NOMO-1 treated with dmso at 0.1 percent for 144 hours (cell line): ENCODE results near the gene DLK2.
"Not testable (repeated sequence)": the region's sequence is repeated elsewhere in the genome, so short reads cannot be mapped to it uniquely, and the experiment has no call there.

Source experiments
- DNase-seq: peaks from one replicate; lab custom pipeline; 2025; ENCODE audit not compliant: unreplicated experiment; lab: John Stamatoyannopoulos, UW

Gene DLK2

DNA sequence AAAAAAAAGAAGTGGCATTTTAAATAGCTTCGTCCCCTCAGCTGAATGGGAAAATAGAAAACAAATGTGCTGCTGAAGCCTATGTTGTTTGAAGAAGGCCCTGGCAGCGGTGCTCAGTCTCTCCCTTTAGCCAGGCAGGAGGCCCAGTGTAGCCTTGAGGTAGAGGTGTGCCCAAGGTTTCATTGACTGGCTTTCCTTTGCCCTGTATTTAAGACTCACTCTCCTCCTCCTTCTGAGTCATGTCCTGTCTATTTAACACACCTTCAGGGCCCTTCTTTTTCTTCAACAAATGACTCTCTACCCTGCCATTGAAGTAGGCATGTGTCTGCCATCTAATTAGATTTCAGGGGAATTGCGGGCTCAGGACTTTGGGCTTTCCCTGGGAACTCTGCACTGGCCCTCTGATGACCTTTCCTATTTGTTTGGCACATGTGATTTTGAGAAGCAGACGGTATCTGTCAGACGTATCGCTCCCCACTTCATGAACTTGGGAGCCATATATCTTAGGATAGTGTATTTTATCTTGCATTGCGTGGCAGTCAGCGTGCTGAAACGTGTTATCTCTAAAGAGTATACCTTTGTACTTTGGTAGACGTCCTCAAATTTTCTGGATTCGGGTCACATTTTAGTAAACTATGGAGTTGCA, 26.4 kb upstream of the DLK2 start:
- no peak for DNase-seq

- DNase-seq: no peak
Measured at GRCh38 chr6:43481075-43481474, 25.7 kb upstream of the DLK2 start.

DNA sequence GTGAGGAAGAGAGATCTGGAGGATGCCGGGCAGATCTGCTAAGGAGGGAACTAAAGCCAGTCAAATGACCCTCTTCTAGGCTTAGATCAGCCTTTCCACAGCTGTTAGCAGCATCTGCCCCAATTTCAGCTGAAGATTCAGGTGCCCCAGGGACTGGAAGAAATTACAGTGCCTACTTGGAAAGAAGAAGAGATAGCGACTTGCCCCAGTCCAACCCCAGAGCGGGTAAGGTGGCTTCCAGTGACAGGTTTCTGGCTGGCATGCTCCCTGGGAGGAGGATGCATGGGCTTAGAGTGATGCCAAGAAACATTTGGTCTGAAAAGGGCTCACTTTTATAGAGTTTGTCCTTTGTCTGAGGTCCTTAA, 22.6 kb upstream of the DLK2 start:
- peak; percentile 5 for DNase-seq

GRCh38 chr6:43477235-43478007, 22.1 kb upstream of the DLK2 start, which contains the start of gene TJAP1:
TJAP1 (plus strand) TSS chr6:43477570; CDS start chr6:43499002, 21,432 bp downstream.
- DNase-seq: peak; percentile 69

- no peak for DNase-seq
Measured at GRCh38 chr6:43476746-43477145, 21.4 kb upstream of the DLK2 start.

DNA sequence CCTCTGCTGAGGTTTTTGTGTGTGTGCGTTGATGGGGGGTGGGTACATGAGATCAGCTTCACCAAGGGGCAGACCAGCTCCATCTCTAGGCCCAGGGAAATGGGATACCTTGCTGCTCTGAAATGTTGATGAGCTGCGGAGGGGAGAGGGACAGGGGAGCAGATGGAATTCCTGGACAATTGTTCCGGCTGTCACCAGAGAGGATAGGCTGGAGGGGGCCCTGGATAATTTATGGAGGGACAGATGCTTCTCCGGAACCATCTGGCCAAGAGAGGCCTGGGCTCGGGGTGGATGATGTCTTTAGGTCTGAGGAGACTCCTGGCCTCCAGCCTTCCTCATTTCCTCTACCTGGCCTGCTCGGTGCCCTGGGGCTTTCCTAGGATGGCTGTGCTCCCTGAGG, 20.2 kb upstream of the DLK2 start:
- DNase-seq: no peak

- DNase-seq: no peak
Measured at GRCh38 chr6:43472515-43472914, 17.2 kb upstream of the DLK2 start.

DNA sequence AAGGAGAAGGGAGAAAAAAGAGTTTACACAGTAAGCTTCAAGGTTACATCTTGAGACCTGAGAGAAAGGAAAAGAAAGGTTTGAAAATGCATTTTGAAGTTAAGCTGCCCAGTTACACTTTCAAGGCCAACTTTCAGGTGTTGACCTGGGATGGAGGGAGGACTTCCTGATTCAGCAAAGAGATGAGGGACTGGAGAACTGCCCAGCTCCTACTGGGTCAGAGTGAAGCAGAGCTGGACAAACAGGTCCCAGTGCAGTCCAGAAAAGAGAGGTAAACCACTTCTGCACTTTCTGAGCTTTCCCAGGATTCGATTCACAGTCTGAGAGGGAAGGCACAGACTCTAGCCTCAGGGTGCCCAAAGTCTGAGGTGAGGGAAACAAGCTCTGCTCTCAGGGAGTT, 16.1 kb upstream of the DLK2 start:
- DNase-seq: no peak

- no peak for DNase-seq
Measured at GRCh38 chr6:43469947-43470346, 14.6 kb upstream of the DLK2 start.

- DNase-seq: no peak
Measured at GRCh38 chr6:43468748-43469681, 13.7 kb upstream of the DLK2 start.

- no peak for DNase-seq
Measured at GRCh38 chr6:43468240-43468639, 12.9 kb upstream of the DLK2 start.

DNA sequence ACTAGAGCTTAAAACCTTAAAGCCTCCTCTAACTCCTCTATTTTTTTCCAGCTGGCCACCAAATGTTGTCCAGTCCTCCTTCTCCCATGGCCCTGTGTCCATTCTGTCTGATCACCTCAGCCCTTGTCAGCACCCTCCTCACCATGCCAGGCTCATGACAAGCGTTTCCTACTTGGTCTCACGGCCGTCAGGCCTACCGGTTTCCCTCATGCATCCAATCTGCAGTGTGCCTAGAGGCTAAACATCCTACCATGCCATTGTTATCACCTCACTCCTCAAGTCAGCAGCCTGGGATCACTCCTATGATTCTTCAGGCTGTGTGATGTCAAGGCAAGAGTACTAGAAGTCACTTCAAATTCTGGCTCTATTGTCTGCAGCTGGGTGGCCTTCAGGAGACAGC, 12.4 kb upstream of the DLK2 start:
- DNase-seq: no peak

DNA sequence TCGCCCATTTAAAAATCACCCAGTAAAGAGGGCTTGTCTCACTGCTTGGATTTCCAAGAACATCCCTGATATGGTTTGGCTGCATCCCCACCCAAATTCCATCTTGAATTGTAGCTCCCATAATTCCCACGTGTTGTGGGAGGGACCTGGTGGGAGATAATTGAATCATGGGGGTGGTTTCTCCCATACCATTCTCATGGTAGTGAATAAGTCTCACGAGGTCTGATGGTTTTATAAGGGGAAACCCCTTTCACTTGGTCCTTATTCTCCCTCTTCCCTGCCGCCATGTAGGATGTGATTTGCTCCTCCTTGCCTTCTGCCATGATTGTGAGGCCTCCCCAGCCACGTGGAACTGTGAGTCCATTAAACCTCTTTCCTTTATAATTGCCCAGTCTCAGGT, 11.9 kb upstream of the DLK2 start:
- DNase-seq: not testable (repeated sequence)

- DNase-seq: no peak
Measured at GRCh38 chr6:43465948-43466347, 10.6 kb upstream of the DLK2 start.

DNA sequence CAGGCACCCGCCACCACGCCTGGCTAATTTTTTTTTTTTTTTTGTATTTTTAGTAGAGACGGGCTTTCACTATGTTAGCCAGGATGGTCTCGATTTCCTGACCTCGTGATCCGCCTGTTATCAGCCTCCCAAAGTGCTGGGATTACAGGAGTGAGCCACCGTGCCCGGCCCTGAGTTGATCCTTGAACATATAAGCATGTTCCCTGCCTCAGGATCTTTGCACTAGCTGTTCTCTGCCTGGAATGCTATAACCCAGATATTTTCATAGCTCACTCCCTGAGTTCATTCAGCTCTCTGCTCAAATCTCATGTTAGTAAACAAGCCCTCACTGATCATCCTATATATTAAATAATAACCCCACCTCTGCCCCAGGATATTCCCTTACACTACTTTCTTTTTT, 9.0 kb upstream of the DLK2 start:
- DNase-seq: no peak

DNA sequence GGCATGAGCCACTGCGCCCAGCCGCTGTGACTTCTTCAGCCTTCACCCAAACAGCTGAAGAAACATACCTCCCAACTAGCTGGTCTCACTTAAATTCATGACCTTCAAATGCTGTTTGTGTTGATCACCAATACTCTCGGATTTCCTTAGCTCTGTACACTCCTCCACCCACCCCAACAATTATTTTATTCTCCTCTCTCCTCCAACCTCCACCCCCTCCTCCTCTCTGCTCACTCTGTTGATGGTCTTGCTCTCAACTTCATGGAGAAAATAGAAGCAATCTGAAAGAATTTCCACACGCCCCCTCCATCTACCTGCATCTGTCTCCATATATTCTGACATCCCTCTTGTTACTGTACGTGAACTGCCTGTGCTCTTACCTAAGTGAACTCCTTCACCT, 6.6 kb upstream of the DLK2 start:
- DNase-seq: no peak

DNA sequence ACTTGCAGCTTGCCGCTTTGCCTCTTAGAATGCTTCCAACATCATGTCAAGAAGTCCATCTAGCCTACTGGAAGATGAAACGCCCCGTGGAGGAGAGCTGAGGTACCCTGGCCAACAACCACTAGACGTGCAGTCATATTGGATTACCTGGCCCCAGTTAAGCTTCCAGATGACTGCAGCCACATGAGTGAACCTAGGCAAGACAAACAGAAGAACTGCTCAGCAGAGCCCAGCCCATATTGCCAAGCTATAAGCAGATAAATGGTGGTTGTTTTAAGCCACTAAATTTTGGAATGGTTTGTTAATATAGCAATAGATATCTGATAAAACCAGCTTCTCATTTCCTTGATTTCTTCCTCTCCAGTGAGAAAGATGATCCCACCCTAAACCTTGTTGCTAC, 4.7 kb upstream of the DLK2 start:
- DNase-seq: no peak

DNA sequence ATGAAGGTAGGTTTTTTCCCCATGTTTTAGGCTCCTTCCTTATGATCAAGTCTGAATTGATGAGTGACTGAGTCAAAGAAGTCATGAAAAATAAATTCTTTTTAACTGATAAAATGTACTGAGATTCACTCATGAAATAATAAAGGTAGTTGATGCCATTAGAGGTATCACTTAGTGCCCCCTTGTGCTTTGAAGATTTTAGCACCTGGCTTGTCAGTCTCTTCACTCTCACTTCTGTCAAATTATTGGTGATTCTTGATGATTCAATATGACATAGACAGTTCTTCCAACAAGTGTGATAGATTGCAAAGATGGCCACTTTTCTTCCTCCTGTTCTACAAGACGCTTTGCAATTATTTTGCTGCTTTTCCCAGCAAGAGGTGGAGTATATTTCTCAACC, 4.2 kb upstream of the DLK2 start:
- DNase-seq: no peak

DNA sequence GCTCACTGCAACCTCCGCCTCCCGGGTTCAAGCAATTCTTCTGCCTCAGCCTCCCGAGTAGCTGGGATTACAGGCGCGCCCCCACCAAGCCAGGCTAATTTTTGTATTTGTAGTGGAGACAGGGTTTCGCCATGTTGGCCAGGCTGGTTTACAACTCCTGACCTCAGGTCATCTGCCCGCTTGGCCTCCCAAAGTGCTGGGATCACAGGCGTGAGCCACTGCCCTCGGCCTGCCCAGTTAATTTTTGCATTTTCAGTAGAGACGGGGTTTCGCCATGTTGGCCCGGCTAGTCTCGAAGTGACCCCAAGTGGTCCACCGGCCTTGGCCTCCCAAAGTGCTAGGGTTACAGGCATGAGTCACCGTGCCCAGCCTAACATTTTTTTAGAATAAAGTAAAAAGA, 2.8 kb upstream of the DLK2 start:
- not testable (repeated sequence) for DNase-seq

GRCh38 chr6:43457643-43458042, 2.3 kb upstream of the DLK2 start:
- no peak for DNase-seq

- peak; percentile 42 for DNase-seq
Measured at GRCh38 chr6:43454696-43455530, 435 bp downstream of the DLK2 start.
